PC-9 (cell line): Measurements from ENCODE around the gene TOM1L2.

Experiments
- CTCF ChIP-seq: fragments of 200-600 bp; sonication (generic); conservative IDR thresholded peaks from 2 replicates; pipeline ENCODE4 v1.6.1; 2017; ENCODE audit warnings: mixed run types, antibody characterized with exemption, mild to moderate bottlenecking, moderate library complexity
- EZH2 ChIP-seq: fragments of 200-600 bp; sonication (generic); IDR thresholded peaks from 2 replicates; pipeline ENCODE4 v1.8.0; 2017; ENCODE audit warnings: antibody characterized with exemption, low read depth

GRCh38 chr17:17906418-17907215 lies 65.6 kb downstream of the TOM1L2 start:
- TF ChIP-seq EZH2 = no peak
- TF ChIP-seq CTCF = no peak
